Prostate gland (tissue), 2 donors: Measurements from ENCODE around the gene ERVMER34-1. TPM values are rescaled to one million over a fixed set of nuclear protein-coding genes. Genes with fewer than 3 reads are reported as not detected.
A peak's percentile ranks its signal among the peaks of the same experiment; 100 is the strongest.

Source experiments
- DNase-seq: peaks from one replicate; pipeline ENCODE4 v3.0.0-alpha.2; 2019; ENCODE audit warnings: low spot score
- H3K27ac ChIP-seq, 2 donors: fragments of 200-600 bp; sonication (generic); 2 replicates each; pipeline ENCODE4 v1.5.1; 2017 to 2019
- H3K27me3 ChIP-seq: fragments of 200-600 bp; sonication (generic); replicated peaks from 2 replicates; pipeline ENCODE4 v1.5.1; 2019; ENCODE audit not compliant: insufficient read depth
- H3K36me3 ChIP-seq, 2 donors: fragments of 200-600 bp; sonication (generic); 1 replicate in 1 of 2; 2 replicates in 1 of 2; pipeline versions ENCODE4 v1.5.1 to v1.8.1; 2017 to 2019
- H3K4me1 ChIP-seq: fragments of 200-600 bp; sonication (generic); replicated peaks from 2 replicates; pipeline ENCODE4 v1.5.1; 2019
- H3K4me3 ChIP-seq, 2 donors: fragments of 200-600 bp; sonication (generic); 2 replicates each; pipeline ENCODE4 v1.5.1; 2017 to 2019
- H3K9me3 ChIP-seq: fragments of 200-600 bp; sonication (generic); 2 replicates; pipeline ENCODE4 v1.5.1; 2017
- CTCF ChIP-seq, 4 experiments: fragments of 200-600 bp in 2 of 4; fragments of 450-650 bp in 2 of 4; sonication (generic) in 2 of 4; IDR thresholded peaks; 1 replicate in 3 of 4; 2 replicates in 1 of 4; pipeline ENCODE4 v1.5.1; 2016 to 2019; ENCODE audit warnings: antibody characterized with exemption in 4 of 4, mild to moderate bottlenecking in 2 of 4, moderate library complexity in 2 of 4
- POLR2A ChIP-seq: fragments of 450-650 bp; IDR thresholded peaks from one replicate; pipeline ENCODE4 v1.6.1; 2016; ENCODE audit warnings: antibody characterized with exemption, mild to moderate bottlenecking
- POLR2AphosphoS5 ChIP-seq: sonication (generic); formaldehyde crosslinking; IDR thresholded peaks from one replicate; pipeline ENCODE4 v1.6.1; 2017; ENCODE audit warnings: antibody characterized with exemption
- WGBS: methylation state at CpG from one replicate; pipeline ENCODE4 v1.1.5; 2018; 5-methylcytosine and 5-hydroxymethylcytosine counted together
- intact Hi-C: fragments of 100-400 bp; cut with DNase I; formaldehyde crosslinking; loops from one replicate; pipeline ENCODE4 v1.14.2; 2022
- total RNA-seq, 2 donors: library from RNA; depleted of rRNA; stranded (reverse); fragments of >200 nt; gene quantifications; one replicate each; pipeline ENCODE4 v1.1.0, GENCODE V29; 2016

The ERVMER34-1 gene
- total RNA-seq, 2 donors from 2014 or later, result 1.2 to 1.4 TPM

GRCh38 chr4:52715255-52715897, 35.8 kb downstream of the ERVMER34-1 start:
- H3K9me3 ChIP-seq, result no peaks in the 10 kb centered on the region
- WGBS, result 93% methylated on average over 7 of the region's 7 CpGs
- H3K4me1 ChIP-seq, result peaks cover 2% of the 10 kb centered on the region
- H3K4me3 ChIP-seq, result no peak overlapping the region
- H3K27ac ChIP-seq, result no peak overlapping the region
- no peak for DNase-seq
- TF ChIP-seq CTCF (IDR thresholded peaks at IDR 0.05), result no peak
- no peak for TF ChIP-seq POLR2A
- TF ChIP-seq POLR2AphosphoS5, result no peak
- no peaks in the 10 kb centered on the region for H3K27me3 ChIP-seq
- no peaks in the 10 kb centered on the region for H3K36me3 ChIP-seq
- intact Hi-C loops, result no loop called here

- Histone ChIP-seq H3K4me1 (peaks cover 2% of the 10 kb centered on the region), H3K27ac (no peak overlapping the region), H3K36me3 (no peaks in the 10 kb centered on the region), H3K27me3 (no peaks in the 10 kb centered on the region), H3K9me3 (no peaks in the 10 kb centered on the region), H3K4me3 (no peak overlapping the region)
- DNase-seq, result no peak
- TF ChIP-seq POLR2AphosphoS5, result no peak
- no peak for TF ChIP-seq CTCF (IDR thresholded peaks at IDR 0.05)
- no peak for TF ChIP-seq POLR2A
- 70% methylated on average over 4 of the region's 4 CpGs for WGBS
- intact Hi-C loops, result loop anchor here (5.0 kb wide), 1 partner anchor 57 kb away; the partner anchor contains the start of gene USP46
Measured at GRCh38 chr4:52714597-52715254, 36.5 kb downstream of the ERVMER34-1 start.

- Histone ChIP-seq H3K27ac (peak overlapping the region; percentile 90 to 91), H3K27me3 (no peaks in the 10 kb centered on the region), H3K4me1 (peaks cover 2% of the 10 kb centered on the region), H3K4me3 (peak overlapping the region; percentile 88 to 96), H3K9me3 (no peaks in the 10 kb centered on the region), H3K36me3 (no peaks in the 10 kb centered on the region)
- no peak for DNase-seq
- 56% methylated on average over 12 of the region's 12 CpGs for WGBS
- intact Hi-C loops, result loop anchor here (5.0 kb wide), 1 partner anchor 56 kb away; the partner anchor contains the start of gene USP46
- TF ChIP-seq CTCF (IDR thresholded peaks at IDR 0.05) (no peak), POLR2A (no peak), POLR2AphosphoS5 (no peak)
Measured at GRCh38 chr4:52713456-52713937, 37.7 kb downstream of the ERVMER34-1 start.

- TF ChIP-seq POLR2AphosphoS5, result peak; percentile 93
- TF ChIP-seq CTCF (IDR thresholded peaks at IDR 0.05), result peak in 1 of 4 experiments; percentile 12
- peak; percentile 89 for TF ChIP-seq POLR2A
- intact Hi-C loops, result loop anchor here (5.0 kb wide), 1 partner anchor 55 kb away; the partner anchor contains the start of gene USP46
- no peaks in the 10 kb centered on the region for H3K36me3 ChIP-seq
- H3K4me3 ChIP-seq, result peak overlapping the region; percentile 88 to 96
- H3K4me1 ChIP-seq, result peaks cover 2% of the 10 kb centered on the region
- 1% methylated on average over 51 of the region's 87 CpGs for WGBS
- H3K27me3 ChIP-seq, result no peaks in the 10 kb centered on the region
- DNase-seq, result peak; percentile 98
- no peaks in the 10 kb centered on the region for H3K9me3 ChIP-seq
- peak overlapping the region; percentile 90 to 91 for H3K27ac ChIP-seq
Measured at GRCh38 chr4:52712251-52713130, 38.7 kb downstream of the ERVMER34-1 start.
